Measurements from ENCODE around the gene PON2.
A peak's percentile ranks its signal among the peaks of the same experiment; 100 is the strongest.
"Not testable (repeated sequence)": the region's sequence is repeated elsewhere in the genome, so short reads cannot be mapped to it uniquely, and the experiment has no call there.

PON2 gene

GRCh38 chr7:95404316-95404865 is 30.4 kb downstream of the PON2 start:
- no peak for DNase-seq

DNA sequence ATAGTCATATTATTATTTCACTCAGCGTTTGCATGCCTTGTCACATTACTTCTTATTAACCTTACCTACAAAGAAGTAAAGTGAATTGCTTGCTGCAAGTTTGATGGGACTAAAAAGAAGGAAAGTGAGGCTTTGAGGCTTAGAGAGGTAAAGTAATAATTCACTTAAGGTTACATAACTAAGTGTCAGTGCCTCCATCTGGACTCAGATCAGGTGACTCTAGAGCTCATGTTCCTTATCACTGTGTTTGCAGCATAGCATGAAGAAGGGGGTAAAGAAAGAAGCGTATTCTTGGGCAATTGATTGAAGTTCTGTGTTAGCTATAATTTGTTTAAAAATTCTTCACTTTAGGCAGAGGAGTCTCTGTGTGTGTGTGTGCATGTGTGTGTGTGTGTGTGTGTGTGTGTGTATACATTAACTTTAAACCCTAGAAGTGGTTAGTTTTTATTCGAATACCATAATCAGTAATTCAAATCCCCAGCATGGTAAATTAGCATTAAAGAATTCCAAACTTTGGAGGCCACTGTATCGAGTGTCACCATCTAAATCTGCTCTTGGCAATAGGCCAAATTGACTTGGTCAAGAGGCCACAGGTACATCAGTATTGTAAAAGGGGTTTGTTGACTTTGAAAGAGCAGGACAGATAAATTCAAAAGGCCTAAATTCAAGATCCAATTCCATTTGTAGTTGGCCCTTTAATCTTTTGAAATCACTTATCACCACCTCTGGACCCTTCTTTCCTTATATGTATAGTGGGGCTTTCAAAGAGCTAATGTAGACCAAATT is 36.5 kb downstream of the PON2 start:
- DNase-seq = no peak

GRCh38 chr7:95397381-95397780 is 37.4 kb downstream of the PON2 start:
- no peak for DNase-seq

- DNase-seq = peak; percentile 62
Observed at GRCh38 chr7:95396136-95397032, 38.4 kb downstream of the PON2 start, which contains the start of gene PON3. Gene PON3 (minus strand): TSS chr7:95396375. CDS start chr7:95396350, 25 bp downstream.

DNA sequence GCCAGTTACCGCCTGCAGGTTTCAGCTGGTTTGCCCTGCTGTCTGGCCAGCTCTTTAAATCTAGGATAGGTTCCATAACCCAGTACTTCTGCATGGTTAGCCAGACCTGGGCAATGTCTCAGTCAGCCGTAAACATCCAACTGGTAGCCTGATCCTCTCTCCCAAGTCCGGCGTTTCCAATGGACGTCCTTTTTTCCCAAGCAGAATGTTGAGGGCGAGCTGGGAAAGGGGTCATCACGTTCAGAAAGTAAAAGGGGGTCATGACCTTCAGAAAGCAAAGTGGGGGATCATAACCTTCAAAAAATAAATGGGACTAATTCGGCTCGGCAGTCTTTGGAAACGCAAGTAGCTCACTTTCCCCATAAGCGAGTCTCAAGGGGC is 39.1 kb downstream of the PON2 start:
- DNase-seq = no peak

- DNase-seq = no peak
Observed at GRCh38 chr7:95394370-95394769, 40.5 kb downstream of the PON2 start.

DNA sequence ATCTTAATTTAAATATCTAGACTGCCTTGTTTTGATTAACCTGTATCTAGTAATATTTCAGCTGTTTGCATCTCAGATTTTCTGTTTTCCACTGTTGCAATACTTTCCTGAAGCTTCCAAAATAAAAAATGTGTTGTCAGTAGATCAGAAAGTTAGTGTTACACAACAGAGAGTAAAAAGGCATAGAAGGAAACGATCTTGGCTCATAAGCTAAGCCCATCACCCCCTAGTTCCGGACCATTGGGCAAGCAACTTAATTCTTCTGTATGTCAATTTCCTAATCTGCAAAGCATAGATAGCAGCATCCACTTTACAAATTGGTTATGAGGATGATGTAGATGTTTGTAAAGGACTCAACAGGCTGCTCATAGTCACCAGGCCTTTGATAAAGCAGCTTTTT is 43.1 kb downstream of the PON2 start:
- no peak for DNase-seq

- DNase-seq = no peak
Observed at GRCh38 chr7:95389516-95389915, 45.3 kb downstream of the PON2 start.

GRCh38 chr7:95379457-95379856 is 55.4 kb downstream of the PON2 start:
- DNase-seq = not testable (repeated sequence)

- peak; percentile 62 for DNase-seq
Observed at GRCh38 chr7:95376632-95377400, 58.0 kb downstream of the PON2 start.

DNA sequence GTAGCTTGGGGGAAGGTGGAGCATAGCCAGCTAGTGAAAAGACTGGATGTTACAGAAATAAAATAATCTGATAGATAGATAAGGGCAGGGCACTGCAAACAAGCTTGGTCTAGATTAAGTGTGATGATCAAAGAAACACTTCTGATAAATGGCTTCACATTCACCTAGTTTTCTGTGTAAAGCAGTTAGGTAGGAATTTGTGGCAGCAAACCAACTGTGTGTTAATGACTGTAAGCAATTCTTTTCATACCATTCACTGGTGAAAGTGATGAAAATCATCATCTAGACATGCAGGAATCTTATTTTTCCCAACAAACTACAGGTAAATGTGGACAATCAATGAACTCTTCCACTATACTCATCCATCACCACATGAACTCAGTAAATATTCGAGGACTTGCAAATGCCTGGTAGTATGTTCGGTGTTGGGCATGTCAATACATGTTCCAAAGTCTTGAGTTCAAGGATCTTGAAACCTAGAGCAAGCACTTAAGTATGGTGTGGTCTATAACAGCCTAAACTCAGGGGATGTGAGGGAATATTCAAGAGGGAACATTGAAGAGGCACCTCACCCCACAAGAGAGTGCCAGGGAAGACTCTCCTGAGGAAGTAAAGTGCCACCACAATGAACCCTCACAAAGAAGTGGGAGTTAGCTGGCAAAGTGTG is 59.1 kb downstream of the PON2 start:
- DNase-seq = no peak

- no peak for DNase-seq
Observed at GRCh38 chr7:95373323-95373722, 61.5 kb downstream of the PON2 start.

GRCh38 chr7:95368235-95368634 is 66.6 kb downstream of the PON2 start:
- DNase-seq = no peak

DNA sequence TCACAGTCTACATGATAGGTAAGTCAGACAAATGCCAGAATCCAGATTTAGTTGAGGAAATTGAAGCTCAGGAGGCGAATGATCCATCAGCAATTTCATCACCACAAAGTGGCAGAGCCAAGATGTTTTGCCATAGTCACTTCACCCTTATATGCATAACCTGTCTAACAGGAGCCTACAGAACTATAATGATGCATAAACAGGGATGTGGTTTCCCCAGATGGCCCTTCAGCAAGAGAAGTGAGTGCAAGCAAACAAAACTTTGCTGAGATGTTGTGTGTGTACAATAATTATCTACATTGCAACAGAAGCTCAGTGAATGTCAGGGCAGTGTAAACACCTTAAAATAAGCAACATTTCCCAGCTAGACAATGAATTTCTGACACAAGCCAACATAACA is 67.2 kb downstream of the PON2 start:
- DNase-seq = no peak

DNA sequence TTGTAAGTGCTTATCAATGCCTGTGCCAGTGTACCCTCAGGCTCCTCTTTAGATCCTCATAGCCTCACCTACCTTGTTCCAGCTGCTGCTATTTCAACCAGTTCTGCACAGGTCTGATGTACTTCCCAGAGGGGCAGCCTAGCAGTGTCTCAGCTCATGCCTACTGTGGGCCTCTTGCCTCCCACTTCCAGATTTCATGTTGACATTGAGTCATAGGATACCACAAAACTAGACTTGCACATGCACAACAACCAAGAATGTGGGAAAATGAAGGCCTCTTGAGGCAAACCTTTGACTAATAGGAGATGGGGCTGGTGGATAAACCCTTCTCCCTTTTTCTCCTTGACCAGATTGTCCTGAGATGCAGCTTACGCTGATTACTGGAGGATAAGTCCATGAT is 69.7 kb downstream of the PON2 start:
- no peak for DNase-seq

- DNase-seq = no peak
Observed at GRCh38 chr7:95357623-95358022, 77.2 kb downstream of the PON2 start.
